IMR-90 (cell line): ENCODE measurements around the gene ZSCAN16. TPM values are rescaled to one million over a fixed set of nuclear protein-coding genes. Genes with fewer than 3 reads are reported as not detected.
A peak's percentile ranks its signal among the peaks of the same experiment; 100 is the strongest.
"Not testable (repeated sequence)": the region's sequence is repeated elsewhere in the genome, so short reads cannot be mapped to it uniquely, and the experiment has no call there.

Experiments
- ATAC-seq: fragments of 200-7000 bp; cut with Tn5 transposase; 2 replicates; pipeline ENCODE4 v1.9.1; 2020; ENCODE audit warnings: low read depth, mild to moderate bottlenecking, moderate library complexity
- BruUV-seq: library from RNA; stranded (reverse); fragments of 400-500 nt; replicated peaks from 2 replicates; lab custom pipeline; 2021; lab: Mats Ljungman, UMichigan
- CTCF ChIA-PET: fragments of 300-600 bp; formaldehyde crosslinking; extraction: SDS; loops from one replicate; lab custom pipeline; 2021; ENCODE audit warnings: antibody characterized with exemption; lab: Yijun Ruan, JAX
- POLR2A ChIA-PET: fragments of 300-600 bp; sonication (Branson Sonifier 250); formaldehyde crosslinking; loops from one replicate; lab custom pipeline; 2022; ENCODE audit warnings: antibody characterized with exemption; ENCODE audit not compliant: unreplicated experiment; lab: Charles Lee
- DNase-seq: peaks from one replicate; pipeline ENCODE4 v3.0.0; 2013
- H2AFZ ChIP-seq: replicated peaks from 2 replicates; pipeline ENCODE3; 2013; ENCODE audit warnings: low read length, mild to moderate bottlenecking; ENCODE audit not compliant: poor library complexity
- H2AK5ac ChIP-seq: 2 replicates; pipeline ENCODE4 v1.6.1; 2013; ENCODE audit warnings: low read depth, low read length, inconsistent platforms
- H2AK9ac ChIP-seq: replicated peaks from 2 replicates; pipeline ENCODE3; 2013; ENCODE audit warnings: mild to moderate bottlenecking, low read depth, low read length, moderate library complexity; ENCODE audit not compliant: poor library complexity
- H2BK120ac ChIP-seq: 2 replicates; pipeline ENCODE4 v1.6.1; 2013; ENCODE audit warnings: low read depth, low read length, inconsistent platforms
- H2BK15ac ChIP-seq: 3 replicates; pipeline ENCODE4 v1.6.1; 2013; ENCODE audit warnings: low read depth, low read length, inconsistent platforms
- H2BK20ac ChIP-seq: 2 replicates; pipeline ENCODE4 v1.6.1; 2013; ENCODE audit warnings: low read depth, mild to moderate bottlenecking, inconsistent platforms, low read length, moderate library complexity
- H2BK5ac ChIP-seq: 2 replicates; pipeline ENCODE4 v1.6.1; 2013; ENCODE audit warnings: mild to moderate bottlenecking, low read depth, low read length, inconsistent platforms; ENCODE audit not compliant: poor library complexity, severe bottlenecking
- H3K14ac ChIP-seq: replicated peaks from 2 replicates; pipeline ENCODE4 v1.6.1; 2013; ENCODE audit warnings: low read depth, low read length, inconsistent platforms
- H3K18ac ChIP-seq: 2 replicates; pipeline ENCODE4 v1.6.1; 2013; ENCODE audit warnings: low read depth, low read length, control low read depth
- H3K23ac ChIP-seq: 2 replicates; pipeline ENCODE4 v1.6.1; 2013; ENCODE audit warnings: low read depth, low read length, inconsistent platforms
- H3K27ac ChIP-seq: 2 replicates; pipeline ENCODE4 v1.5.1; 2013; ENCODE audit warnings: mild to moderate bottlenecking, control low read depth, low read length; ENCODE audit not compliant: insufficient read depth
- H3K27me3 ChIP-seq: 2 replicates; pipeline ENCODE4 v1.6.1; 2013; ENCODE audit warnings: low read length; ENCODE audit not compliant: control insufficient read depth, insufficient read depth
- H3K36me3 ChIP-seq: 2 replicates; pipeline ENCODE4 v1.6.1; 2013; ENCODE audit warnings: low read length, mixed read lengths; ENCODE audit not compliant: control insufficient read depth, insufficient read depth
- H3K4ac ChIP-seq: 2 replicates; pipeline ENCODE4 v1.6.1; 2013; ENCODE audit warnings: low read depth, low read length, inconsistent platforms
- H3K4me1 ChIP-seq: 2 replicates; pipeline ENCODE4 v1.6.1; 2013; ENCODE audit warnings: low read length, mixed read lengths; ENCODE audit not compliant: control insufficient read depth, insufficient read depth
- H3K4me2 ChIP-seq: 2 replicates; pipeline ENCODE4 v1.6.1; 2013; ENCODE audit warnings: low read depth, mild to moderate bottlenecking, control low read depth, low read length, moderate library complexity
- H3K4me3 ChIP-seq: 2 replicates; pipeline ENCODE4 v1.5.1; 2013; ENCODE audit warnings: low read depth, mild to moderate bottlenecking, control low read depth, low read length, moderate library complexity; ENCODE audit not compliant: insufficient read depth
- H3K56ac ChIP-seq: 2 replicates; pipeline ENCODE4 v1.6.1; 2013; ENCODE audit warnings: low read length, inconsistent platforms; ENCODE audit not compliant: insufficient read depth; ENCODE audit errors: extremely low read depth
- H3K79me1 ChIP-seq, 2 experiments: 2 replicates each; pipeline ENCODE4 v1.6.1; 2013; ENCODE audit warnings: low read length in 2 of 2, inconsistent platforms in 1 of 2, low read depth in 1 of 2
- H3K9ac ChIP-seq: 2 replicates; pipeline ENCODE4 v1.6.1; 2013; ENCODE audit warnings: low read depth, low read length, control low read depth
- H3K9me1 ChIP-seq: 2 replicates; pipeline ENCODE4 v1.6.1; 2013; ENCODE audit warnings: low read length, inconsistent platforms; ENCODE audit not compliant: insufficient read depth
- H3K9me3 ChIP-seq: 2 replicates; pipeline ENCODE4 v1.6.1; 2013; ENCODE audit warnings: low read length; ENCODE audit not compliant: control insufficient read depth, insufficient read depth
- H4K20me1 ChIP-seq: 2 replicates; pipeline ENCODE4 v1.6.1; 2013; ENCODE audit warnings: low read length, inconsistent platforms; ENCODE audit not compliant: insufficient read depth
- H4K5ac ChIP-seq: 2 replicates; pipeline ENCODE4 v1.6.1; 2013; ENCODE audit warnings: mild to moderate bottlenecking, low read depth, low read length, control low read depth
- H4K8ac ChIP-seq, 2 experiments: 2 replicates each; pipeline ENCODE4 v1.6.1; 2013; ENCODE audit warnings: low read depth in 2 of 2, low read length in 2 of 2, control low read depth in 1 of 2, inconsistent platforms in 1 of 2
- H4K91ac ChIP-seq: 2 replicates; pipeline ENCODE4 v1.6.1; 2013; ENCODE audit warnings: low read depth, low read length, inconsistent platforms; ENCODE audit not compliant: insufficient read depth
- CHD1 ChIP-seq: IDR thresholded peaks from 2 replicates; pipeline ENCODE4 v1.6.1; 2012; ENCODE audit warnings: low read depth, low read length, improper control_type of control experiment
- MAFK ChIP-seq: IDR thresholded peaks from 2 replicates; pipeline ENCODE4 v1.6.1; 2012; ENCODE audit warnings: low read depth, low read length, improper control_type of control experiment
- SMC3 ChIP-seq: fragments of 150-350 bp; IDR thresholded peaks from 2 replicates; pipeline ENCODE4 v1.6.1; 2016; ENCODE audit warnings: low read depth, mild to moderate bottlenecking, antibody characterized with exemption, low read length, moderate library complexity
- WGBS, 2 experiments: methylation state at CpG; one replicate each; pipeline versions ENCODE4 v1.1.5 to v1.1.7; 2013; ENCODE audit warnings: missing lambda C conversion rate in 2 of 2; ENCODE audit not compliant: insufficient read length in 1 of 2; ENCODE audit errors: extremely low coverage in 2 of 2; 5-methylcytosine and 5-hydroxymethylcytosine counted together
- dilution Hi-C: fragments of 300-500 bp; cut with HindIII; formaldehyde crosslinking; loops from one replicate; pipeline ENCODE4 v1.14.3; 2018; ENCODE audit warnings: low sequenced_read_pairs; ENCODE audit not compliant: unreplicated experiment
- in situ Hi-C: fragments of 300-500 bp; cut with MboI; formaldehyde crosslinking; loops from 3 replicates; pipeline ENCODE4 v1.14.3; 2019; ENCODE audit warnings: low sequenced_read_pairs, inconsistent platforms, mixed read lengths
- intact Hi-C: fragments of 100-400 bp; cut with micrococcal nuclease; formaldehyde crosslinking; loops from 2 replicates; pipeline ENCODE4 v1.10.0; 2022
- polyA plus RNA-seq, 3 experiments: library from polyadenylated mRNA; depleted of rRNA; stranded (reverse); fragments of >200 nt; gene quantifications; 2 replicates each; pipeline ENCODE4 v1.2.3, GENCODE V29; 2012; ENCODE audit warnings: low replicate concordance in 1 of 3
- total RNA-seq: library from RNA; depleted of rRNA; stranded (reverse); fragments of >200 nt; gene quantifications from 2 replicates; pipeline ENCODE4 v1.2.3, GENCODE V29; 2012

Gene ZSCAN16
- total and polyA plus RNA-seq, 2 of the 4 experiments (the other 2 are of a cell fraction) = 1.8 to 3.0 TPM

DNA sequence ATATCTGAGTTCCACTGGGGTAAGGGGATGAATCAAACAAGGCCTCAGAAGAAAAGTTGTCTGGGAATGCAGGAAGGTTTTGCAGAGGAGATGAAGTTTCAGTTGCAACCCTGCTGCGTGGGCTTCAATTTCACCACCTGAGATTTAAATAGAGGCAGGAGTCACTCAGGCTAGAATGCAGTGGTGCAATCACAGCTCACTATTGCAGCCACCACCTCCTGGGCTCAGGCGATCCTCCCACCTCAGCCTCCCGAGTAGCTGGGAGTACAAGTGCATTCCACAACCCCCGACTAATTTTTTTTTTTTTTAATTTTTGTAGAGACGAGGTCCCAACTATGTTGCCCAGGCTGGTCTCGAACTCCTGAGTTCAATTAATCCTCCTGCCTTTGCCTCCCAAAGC is 45.6 kb upstream of the ZSCAN16 start:
- H2AK9ac ChIP-seq = no peak overlapping the region
- H3K4ac ChIP-seq = no peak overlapping the region
- H2BK120ac ChIP-seq = no peak overlapping the region
- CTCF ChIA-PET = no interaction called here
- peaks cover 2% of the 10 kb centered on the region; the same call in 1 of the 2 replicates for H3K4me1 ChIP-seq
- no peak overlapping the region for H2BK15ac ChIP-seq
- H2BK5ac ChIP-seq = no peak overlapping the region
- 0 out of 4 replicates have a peak, but pooled peaks cover 0 to 3% of the 10 kb centered on the region in 2 experiments for H3K79me1 ChIP-seq
- no peak overlapping the region for H3K56ac ChIP-seq
- H3K4me2 ChIP-seq = no peak overlapping the region
- TF ChIP-seq MAFK (no peak), CHD1 (no peak), SMC3 (no peak)
- no peak overlapping the region for H2AFZ ChIP-seq
- ATAC-seq (no peak), DNase-seq (no peak)
- POLR2A ChIA-PET = no interaction called here
- no peaks in the 10 kb centered on the region for H3K9me3 ChIP-seq
- H3K4me3 ChIP-seq = no peak overlapping the region
- 0 out of 2 replicates have a peak, but pooled peaks cover 7% of the 10 kb centered on the region for H3K9me1 ChIP-seq
- H3K27ac ChIP-seq = no peak overlapping the region
- no peak overlapping the region for H3K14ac ChIP-seq
- 80% methylated on average over 1 of the region's 6 CpGs; no CpG with 5 or more reads in 1 of the 2 experiments for WGBS, 2 experiments
- in situ Hi-C loops = no loop called here
- H3K36me3 ChIP-seq = no peaks in the 10 kb centered on the region
- no peak overlapping the region for H3K23ac ChIP-seq
- no peak overlapping the region for H3K18ac ChIP-seq
- H4K5ac ChIP-seq = no peak overlapping the region
- H3K9ac ChIP-seq = no peak overlapping the region
- intact Hi-C loops = no loop called here
- no peak overlapping the region for H2AK5ac ChIP-seq
- no peak overlapping the region for H4K91ac ChIP-seq
- dilution Hi-C loops = no loop called here
- no peaks in the 10 kb centered on the region for H3K27me3 ChIP-seq
- no peak overlapping the region for H4K8ac ChIP-seq
- no peak overlapping the region for H2BK20ac ChIP-seq
- no TSS peak for BruUV-seq
- H4K20me1 ChIP-seq = no peaks in the 10 kb centered on the region

DNA sequence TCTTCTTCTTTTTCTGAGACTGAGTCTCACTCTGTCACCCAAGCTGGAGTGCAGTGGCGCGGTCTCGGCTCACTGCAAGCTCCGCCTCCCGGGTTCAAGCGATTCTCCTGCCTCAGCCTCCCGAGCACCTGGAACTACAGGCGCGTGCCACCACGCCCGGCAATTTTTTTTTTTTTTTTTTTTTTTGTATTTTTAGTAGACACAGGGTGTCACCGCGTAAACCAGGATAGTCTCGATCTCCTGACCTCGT is 44.1 kb upstream of the ZSCAN16 start, which contains the start of gene ZNF165:
TSS of gene ZNF165 (plus strand) at position 188 of the 250 bp plus-strand sequence. CDS start 4,913 bp downstream, outside the sequence.
- H4K20me1 ChIP-seq, H3K27me3 ChIP-seq, H3K36me3 ChIP-seq, in situ Hi-C loops, H3K18ac ChIP-seq, POLR2A ChIA-PET, H3K4me1 ChIP-seq, H3K9me3 ChIP-seq, H3K9me1 ChIP-seq, H2BK20ac ChIP-seq, CTCF ChIA-PET, H3K79me1 ChIP-seq, BruUV-seq, dilution Hi-C loops, DNase-seq: not testable (repeated sequence)
- peak; percentile 25 for ATAC-seq
- Histone ChIP-seq H4K8ac (peak within 1 kb of the TSS; percentile 73 to 98), H2BK5ac (peak within 1 kb of the TSS; percentile 77), H3K4ac (peak within 1 kb of the TSS; percentile 82), H3K56ac (peak within 1 kb of the TSS; percentile 68; the same call in 1 of the 2 replicates), H2AK9ac (peak within 1 kb of the TSS; percentile 81), H3K14ac (peak within 1 kb of the TSS; percentile 71), H3K4me2 (peak within 1 kb of the TSS; percentile 99), H4K5ac (peak within 1 kb of the TSS; percentile 83), H4K91ac (peak within 1 kb of the TSS; percentile 77), H3K23ac (peak within 1 kb of the TSS; percentile 78), H2AK5ac (peak within 1 kb of the TSS; percentile 37; the same call in 1 of the 2 replicates), H3K9ac (peak within 1 kb of the TSS; percentile 75), H2AFZ (peak within 1 kb of the TSS; percentile 98), H2BK15ac (peak within 1 kb of the TSS; percentile 60; the same call in 1 of the 3 replicates), H3K4me3 (peak within 1 kb of the TSS; percentile 75), H2BK120ac (peak within 1 kb of the TSS; percentile 84), H3K27ac (peak within 1 kb of the TSS; percentile 83)
- WGBS, 2 experiments = no CpG with 5 or more reads among the region's 15 CpGs
- intact Hi-C loops = loop anchor here (5.0 kb wide), 2 partner anchors 132 to 257 kb away; partner anchors contain the start of gene ZSCAN31
